ENCODE data around the gene TNFRSF4.

The TNFRSF4 gene

GRCh38 chr1:1245178-1245816 lies 31.3 kb upstream of the TNFRSF4 start:
- no peak for DNase-seq (ENCODE audit: low spot score)
- TF ChIP-seq CTCF (IDR thresholded peaks at IDR 0.05; ENCODE audit: borderline replicate concordance, control extremely low read depth, extremely low read depth, insufficient read depth, missing control alignments): no peak
- in situ Hi-C loops (cut with MboI; ENCODE audit: low sequenced_read_pairs, unreplicated experiment): no loop called here

GRCh38 chr1:1244192-1244811 lies 30.3 kb upstream of the TNFRSF4 start:
- no peak for DNase-seq (ENCODE audit: low spot score)
- TF ChIP-seq CTCF (IDR thresholded peaks at IDR 0.05; ENCODE audit: borderline replicate concordance, control extremely low read depth, extremely low read depth, insufficient read depth, missing control alignments): no peak
- in situ Hi-C loops (cut with MboI; ENCODE audit: low sequenced_read_pairs, unreplicated experiment): no loop called here

GRCh38 chr1:1243807-1244191 lies 29.8 kb upstream of the TNFRSF4 start:
- no peak for TF ChIP-seq CTCF (IDR thresholded peaks at IDR 0.05; ENCODE audit: borderline replicate concordance, control extremely low read depth, extremely low read depth, insufficient read depth, missing control alignments)
- no peak for DNase-seq (ENCODE audit: low spot score)
- in situ Hi-C loops (cut with MboI; ENCODE audit: low sequenced_read_pairs, unreplicated experiment): no loop called here

GRCh38 chr1:1243266-1243660 lies 29.3 kb upstream of the TNFRSF4 start:
- no peak for DNase-seq (ENCODE audit: low spot score)
- TF ChIP-seq CTCF (IDR thresholded peaks at IDR 0.05; ENCODE audit: borderline replicate concordance, control extremely low read depth, extremely low read depth, insufficient read depth, missing control alignments): no peak
- in situ Hi-C loops (cut with MboI; ENCODE audit: low sequenced_read_pairs, unreplicated experiment): no loop called here

GRCh38 chr1:1242461-1243265 lies 28.7 kb upstream of the TNFRSF4 start:
- no peak for DNase-seq (ENCODE audit: low spot score)
- TF ChIP-seq CTCF (IDR thresholded peaks at IDR 0.05; ENCODE audit: borderline replicate concordance, control extremely low read depth, extremely low read depth, insufficient read depth, missing control alignments): no peak
- in situ Hi-C loops (cut with MboI; ENCODE audit: low sequenced_read_pairs, unreplicated experiment): no loop called here

GRCh38 chr1:1241588-1242219 lies 27.8 kb upstream of the TNFRSF4 start:
- no peak for TF ChIP-seq CTCF (IDR thresholded peaks at IDR 0.05; ENCODE audit: borderline replicate concordance, control extremely low read depth, extremely low read depth, insufficient read depth, missing control alignments)
- DNase-seq (ENCODE audit: low spot score): no peak
- in situ Hi-C loops (cut with MboI; ENCODE audit: low sequenced_read_pairs, unreplicated experiment): no loop called here

Data from GM13976 (cell line).